GM12892 (cell line): ENCODE results near the gene PCED1B.

Source experiments
- POLR2A ChIP-seq: IDR thresholded peaks from 2 replicates; pipeline ENCODE4 v1.6.1; 2011; ENCODE audit warnings: low read depth, low read length, control low read depth
- POLR2AphosphoS5 ChIP-seq: IDR thresholded peaks from 2 replicates; pipeline ENCODE4 v1.6.1; 2011; ENCODE audit warnings: low read depth, low read length, control low read depth
- TAF1 ChIP-seq: IDR thresholded peaks from 2 replicates; pipeline ENCODE4 v1.6.1; 2011; ENCODE audit warnings: low read depth, mild to moderate bottlenecking, control low read depth, low read length, borderline replicate concordance

- TF ChIP-seq POLR2A (no peak), POLR2AphosphoS5 (no peak), TAF1 (no peak)
Measured at GRCh38 chr12:47271800-47272239, 192.4 kb downstream of the PCED1B start.
